22Rv1 (cell line): ENCODE data around the gene FAM180B.

Source experiments
- ZFX ChIP-seq: fragments of 450-650 bp; IDR thresholded peaks from 2 replicates; pipeline ENCODE4 v1.6.1; 2017; ENCODE audit warnings: antibody characterized with exemption, borderline replicate concordance
- TF ChIP-seq, protein P1 (sequence below): fragments of 450-650 bp; IDR thresholded peaks from 2 replicates; pipeline ENCODE4 v1.5.1; 2017; ENCODE audit warnings: mild to moderate bottlenecking

DNA sequence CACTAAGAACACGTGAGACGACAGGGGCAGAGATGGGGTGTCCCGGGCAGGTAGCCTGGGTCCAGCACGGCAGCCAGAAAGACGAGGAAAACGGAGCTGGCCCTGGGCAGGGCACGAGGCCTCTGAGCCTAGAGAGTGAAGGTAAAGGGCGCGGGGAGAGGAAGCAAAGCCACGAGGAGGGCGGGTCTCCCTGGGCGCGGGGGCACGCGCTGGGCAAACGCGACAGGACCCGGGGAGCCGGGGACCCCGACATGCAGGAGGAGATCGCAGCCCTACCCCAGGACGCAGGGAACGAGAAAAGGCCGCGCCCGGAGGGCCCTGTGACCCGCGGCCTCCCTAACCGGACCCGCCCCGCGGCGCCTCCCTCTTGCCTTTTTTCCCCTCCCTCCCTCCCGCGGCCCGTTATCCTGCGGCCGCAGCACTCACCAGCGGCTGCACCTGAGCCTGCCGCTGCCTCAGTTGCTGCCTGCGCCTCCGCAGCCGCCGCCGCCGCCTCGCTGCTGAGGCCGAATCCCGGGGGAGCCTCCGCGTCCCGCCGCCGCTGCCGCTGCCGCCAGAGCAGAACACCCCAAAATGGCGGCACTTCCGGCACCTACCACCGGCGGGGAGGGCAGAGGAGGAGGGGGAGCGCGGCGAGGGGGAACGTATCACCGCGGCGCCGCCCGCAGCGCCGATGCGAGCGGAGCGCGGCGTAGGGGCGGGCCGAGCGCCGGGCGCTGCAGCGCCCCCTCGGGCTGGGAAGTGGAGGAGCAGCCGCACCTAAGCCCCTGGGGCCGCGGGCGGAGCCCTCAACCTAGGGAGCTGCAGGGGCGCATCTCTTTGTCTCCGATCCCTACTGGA lies 33.7 kb upstream of the FAM180B start, which contains the start of gene CELF1:
- TF ChIP-seq, protein P1, sequence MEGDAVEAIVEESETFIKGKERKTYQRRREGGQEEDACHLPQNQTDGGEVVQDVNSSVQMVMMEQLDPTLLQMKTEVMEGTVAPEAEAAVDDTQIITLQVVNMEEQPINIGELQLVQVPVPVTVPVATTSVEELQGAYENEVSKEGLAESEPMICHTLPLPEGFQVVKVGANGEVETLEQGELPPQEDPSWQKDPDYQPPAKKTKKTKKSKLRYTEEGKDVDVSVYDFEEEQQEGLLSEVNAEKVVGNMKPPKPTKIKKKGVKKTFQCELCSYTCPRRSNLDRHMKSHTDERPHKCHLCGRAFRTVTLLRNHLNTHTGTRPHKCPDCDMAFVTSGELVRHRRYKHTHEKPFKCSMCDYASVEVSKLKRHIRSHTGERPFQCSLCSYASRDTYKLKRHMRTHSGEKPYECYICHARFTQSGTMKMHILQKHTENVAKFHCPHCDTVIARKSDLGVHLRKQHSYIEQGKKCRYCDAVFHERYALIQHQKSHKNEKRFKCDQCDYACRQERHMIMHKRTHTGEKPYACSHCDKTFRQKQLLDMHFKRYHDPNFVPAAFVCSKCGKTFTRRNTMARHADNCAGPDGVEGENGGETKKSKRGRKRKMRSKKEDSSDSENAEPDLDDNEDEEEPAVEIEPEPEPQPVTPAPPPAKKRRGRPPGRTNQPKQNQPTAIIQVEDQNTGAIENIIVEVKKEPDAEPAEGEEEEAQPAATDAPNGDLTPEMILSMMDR: peak; percentile 98
- TF ChIP-seq ZFX: no peak
